GM18870 (cell line): ENCODE results near the gene P2RX2.

Experiments used
- ATAC-seq: cut with Tn5 transposase; IDR thresholded peaks from one replicate; pipeline ENCODE4 v1.9.1; 2021; ENCODE audit warnings: moderate library complexity; ENCODE audit not compliant: unreplicated experiment

The P2RX2 gene

GRCh38 chr12:132618683-132619043 is at the start of gene P2RX2:
Gene P2RX2, plus strand, starts transcription at chr12:132618776. Its CDS starts 41 bp downstream, at chr12:132618817.
- ATAC-seq: no peak

- ATAC-seq: no peak
Observed at GRCh38 chr12:132568826-132569480, 49.6 kb upstream of the P2RX2 start.

- ATAC-seq: no peak
Observed at GRCh38 chr12:132569856-132570480, 48.6 kb upstream of the P2RX2 start.

- no peak for ATAC-seq
Observed at GRCh38 chr12:132570635-132571034, 47.9 kb upstream of the P2RX2 start.

GRCh38 chr12:132571051-132571450 is 47.5 kb upstream of the P2RX2 start:
- ATAC-seq: no peak

GRCh38 chr12:132571598-132571997 is 47.0 kb upstream of the P2RX2 start:
- ATAC-seq: no peak

- ATAC-seq: no peak
Observed at GRCh38 chr12:132572106-132572505, 46.5 kb upstream of the P2RX2 start.

- no peak for ATAC-seq
Observed at GRCh38 chr12:132572801-132573760, 45.5 kb upstream of the P2RX2 start.

GRCh38 chr12:132574271-132574996 is 44.1 kb upstream of the P2RX2 start:
- ATAC-seq: no peak

GRCh38 chr12:132575661-132576060 is 42.9 kb upstream of the P2RX2 start:
- no peak for ATAC-seq

- ATAC-seq: no peak
Observed at GRCh38 chr12:132576701-132577100, 41.9 kb upstream of the P2RX2 start.

GRCh38 chr12:132577191-132577920 is 41.2 kb upstream of the P2RX2 start:
- no peak for ATAC-seq

- ATAC-seq: no peak
Observed at GRCh38 chr12:132578118-132578517, 40.5 kb upstream of the P2RX2 start.

- ATAC-seq: no peak
Observed at GRCh38 chr12:132578826-132579225, 39.8 kb upstream of the P2RX2 start.

GRCh38 chr12:132579744-132580143 is 38.8 kb upstream of the P2RX2 start:
- ATAC-seq: no peak

GRCh38 chr12:132580701-132581292 is 37.8 kb upstream of the P2RX2 start:
- no peak for ATAC-seq

- ATAC-seq: no peak
Observed at GRCh38 chr12:132581348-132582057, 37.1 kb upstream of the P2RX2 start.

- no peak for ATAC-seq
Observed at GRCh38 chr12:132582058-132582420, 36.5 kb upstream of the P2RX2 start.
